ENCODE measurements around the gene F11R. TPM values are rescaled to one million over a fixed set of nuclear protein-coding genes. Genes with fewer than 3 reads are reported as not detected.
"Not testable (repeated sequence)": the region's sequence is repeated elsewhere in the genome, so short reads cannot be mapped to it uniquely, and the experiment has no call there.

Gene F11R
- total and polyA plus RNA-seq, 12 donors = 7.1 to 22.7 (median 10.1) TPM

DNA sequence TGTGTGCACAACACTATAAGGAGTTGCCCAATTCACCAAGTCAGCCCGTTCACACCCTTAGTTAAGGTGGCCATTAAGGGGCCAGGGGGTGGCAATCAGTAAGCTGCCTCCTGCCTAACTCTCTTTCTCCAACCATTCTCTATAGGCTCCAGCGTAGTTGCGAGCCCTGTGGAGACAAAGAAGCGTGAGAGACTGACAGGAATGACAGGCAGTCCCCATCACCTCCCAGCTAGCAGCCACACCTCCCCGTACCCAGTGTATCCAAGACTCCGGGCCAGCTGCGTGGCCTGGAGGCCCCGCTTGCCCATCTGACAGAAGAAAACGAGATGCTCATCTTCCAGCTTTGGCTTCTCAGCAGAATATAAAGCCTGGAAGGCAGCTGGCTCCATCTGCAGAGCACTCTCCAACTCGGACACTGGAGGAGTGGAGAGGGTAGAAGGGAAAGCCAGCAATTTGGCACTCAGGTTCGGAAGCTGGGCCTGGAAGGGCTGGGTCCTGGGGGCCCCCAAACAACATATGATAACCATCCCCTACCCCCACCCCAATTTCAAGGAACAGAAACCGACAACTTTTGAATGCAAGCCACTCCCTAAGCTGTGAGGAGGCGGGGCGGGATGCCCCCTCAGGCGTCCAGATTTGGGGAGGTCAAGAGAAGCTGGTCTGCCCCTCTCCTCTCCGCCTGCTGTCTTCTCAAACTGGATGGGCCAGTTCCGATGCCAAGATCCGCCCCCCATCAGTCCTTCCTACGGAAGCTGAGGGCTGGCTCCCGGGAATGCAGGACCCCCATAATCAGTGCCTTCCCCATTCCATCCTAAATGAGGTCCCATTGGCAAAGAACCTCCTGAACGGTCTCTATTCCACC is 16.9 kb upstream of the F11R start:
- ATAC-seq = peak in 1 of 8 donors; percentile 32
- 62 to 70% methylated on average over 21 of the region's 21 CpGs for WGBS, 2 donors
- Histone ChIP-seq H3K9me3 (no peaks in the 10 kb centered on the region), H3K27me3 (no peaks in the 10 kb centered on the region), H3K27ac (peak overlapping the region in 4 of 10 donors; percentile 35 to 66 (median 56)), H3K4me3 (peak overlapping the region; percentile 23 to 66 (median 58)), H3K4me1 (peaks cover 0 to 25% (median 0%) of the 10 kb centered on the region in 9 donors), H3K36me3 (peaks cover 0 to 44% (median 39%) of the 10 kb centered on the region in 9 donors)
- no peak for DNase-seq
- TF ChIP-seq CTCF (IDR thresholded peaks at IDR 0.05) = no peak
- intact Hi-C loops (cut with DNase I) = no loop called here

- peaks cover 0 to 3% (median 0%) of the 10 kb centered on the region in 9 donors for H3K36me3 ChIP-seq
- intact Hi-C loops (cut with DNase I) = no loop called here
- ATAC-seq (no peak), DNase-seq (no peak)
- peaks cover 0 to 26% (median 0%) of the 10 kb centered on the region in 9 donors for H3K4me1 ChIP-seq
- H3K27me3 ChIP-seq = no peaks in the 10 kb centered on the region
- H3K9me3 ChIP-seq = no peaks in the 10 kb centered on the region
- no peak overlapping the region for H3K4me3 ChIP-seq
- WGBS, 2 donors = 97 to 98% methylated on average over 3 of the region's 3 CpGs
- TF ChIP-seq CTCF (IDR thresholded peaks at IDR 0.05) = no peak
- no peak overlapping the region for H3K27ac ChIP-seq
These were observed 12.8 kb upstream of the F11R start for GRCh38 chr1:161033751-161034150.

- Histone ChIP-seq H3K9me3 (no peaks in the 10 kb centered on the region), H3K27me3 (no peaks in the 10 kb centered on the region), H3K27ac (no peak overlapping the region), H3K4me1 (peaks cover 0 to 17% (median 0%) of the 10 kb centered on the region in 9 donors), H3K36me3 (no peaks in the 10 kb centered on the region), H3K4me3 (no peak overlapping the region)
- ATAC-seq (no peak), DNase-seq (no peak)
- intact Hi-C loops (cut with DNase I) = no loop called here
- no peak for TF ChIP-seq CTCF (IDR thresholded peaks at IDR 0.05)
- WGBS, 2 donors = 38 to 50% methylated on average over 1 of the region's 1 CpG
These were observed 11.5 kb upstream of the F11R start for GRCh38 chr1:161032409-161032808.

- Histone ChIP-seq H3K27ac (no peak overlapping the region), H3K36me3 (no peaks in the 10 kb centered on the region), H3K9me3 (no peaks in the 10 kb centered on the region), H3K4me3 (no peak overlapping the region), H3K27me3 (no peaks in the 10 kb centered on the region), H3K4me1 (peaks cover 0 to 17% (median 0%) of the 10 kb centered on the region in 9 donors)
- DNase-seq (no peak), ATAC-seq (no peak)
- intact Hi-C loops (cut with DNase I) = no loop called here
- no peak for TF ChIP-seq CTCF (IDR thresholded peaks at IDR 0.05)
- 62 to 74% methylated on average over 2 of the region's 2 CpGs for WGBS, 2 donors
These were observed 10.9 kb upstream of the F11R start for GRCh38 chr1:161031874-161032273.

DNA sequence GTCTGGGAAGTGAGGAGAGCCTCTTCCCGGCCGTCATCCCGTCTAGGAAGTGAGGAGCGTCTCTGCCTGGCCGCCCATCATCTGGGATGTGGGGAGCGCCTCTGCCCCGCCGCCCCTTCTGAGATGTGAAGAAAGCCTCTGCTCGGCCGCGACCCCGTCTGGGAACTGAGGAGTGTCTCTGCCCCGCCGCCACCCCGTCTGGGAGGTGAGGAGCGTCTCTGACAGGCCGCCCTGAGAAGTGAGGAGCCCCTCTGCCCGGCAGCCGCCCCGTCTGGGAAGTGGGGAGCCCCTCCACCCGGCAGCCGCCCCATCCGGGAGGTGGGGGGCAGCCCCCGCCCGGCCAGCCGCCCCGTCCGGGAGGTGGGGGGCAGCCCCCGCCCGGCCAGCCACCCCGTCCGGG is 8.5 kb upstream of the F11R start:
- WGBS, 2 donors = 96 to 97% methylated on average over 29 to 31 of the region's 32 CpGs
- peaks cover 0 to 17% (median 0%) of the 10 kb centered on the region in 9 donors for H3K4me1 ChIP-seq
- H3K27me3 ChIP-seq; DNase-seq; H3K36me3 ChIP-seq; H3K9me3 ChIP-seq; ATAC-seq; H3K4me3 ChIP-seq; intact Hi-C loops (cut with DNase I); H3K27ac ChIP-seq: not testable (repeated sequence)

GRCh38 chr1:161026954-161027353 is 6.0 kb upstream of the F11R start:
- H3K36me3 ChIP-seq; intact Hi-C loops (cut with DNase I); H3K4me1 ChIP-seq; H3K4me3 ChIP-seq; ATAC-seq; DNase-seq; H3K9me3 ChIP-seq; H3K27ac ChIP-seq: not testable (repeated sequence)
- 70 to 75% methylated on average over 1 of the region's 1 CpG for WGBS, 2 donors
- H3K27me3 ChIP-seq = peaks cover 0 to 11% (median 0%) of the 10 kb centered on the region in 7 donors

DNA sequence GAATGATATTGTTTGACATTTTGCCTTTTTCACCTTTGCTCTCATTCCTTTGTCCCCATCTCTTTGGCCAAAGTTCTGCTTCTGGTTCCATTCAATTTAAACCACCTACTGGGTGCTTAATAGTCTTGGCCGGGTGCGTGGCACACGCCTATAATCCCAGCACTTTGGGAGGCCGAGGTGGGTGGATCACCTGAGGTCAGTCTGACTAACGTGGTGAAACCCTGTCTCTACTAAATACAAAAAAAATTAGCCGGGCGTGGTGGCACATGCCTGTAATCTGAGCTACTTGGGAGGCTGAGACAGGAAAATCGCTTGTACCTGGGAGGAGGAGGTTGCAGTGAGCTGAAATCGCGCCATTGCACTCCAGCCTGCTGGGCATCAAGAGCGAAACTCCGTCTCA is 1.5 kb upstream of the F11R start:
- intact Hi-C loops (cut with DNase I) = not testable (repeated sequence)
- peaks cover 0 to 11% (median 0%) of the 10 kb centered on the region in 7 donors for H3K27me3 ChIP-seq

More for the DNA sequence above, 1.5 kb upstream of the F11R start:
- not testable (repeated sequence) for DNase-seq, ATAC-seq, H3K27ac ChIP-seq, H3K9me3 ChIP-seq, H3K4me3 ChIP-seq, H3K36me3 ChIP-seq
- WGBS, 2 donors = 93 to 94% methylated on average over 12 of the region's 12 CpGs
- H3K4me1 ChIP-seq = peaks cover 0 to 46% (median 22%) of the 10 kb centered on the region in 9 donors

All from heart right ventricle (tissue), 16 donors.